GM23338 (cell line): Measurements from ENCODE around the gene MAPK14. TPM values are rescaled to one million over a fixed set of nuclear protein-coding genes. Genes with fewer than 3 reads are reported as not detected.

Experiments
- ATAC-seq: fragments of 200-7000 bp; cut with Tn5 transposase; 3 replicates; pipeline ENCODE4 v1.9.1; 2020
- DNase-seq: peaks from one replicate; pipeline ENCODE4 v3.0.0-alpha.2; 2015; ENCODE audit warnings: low spot score
- H2AFZ ChIP-seq: fragments of 200-600 bp; sonication (generic); 2 replicates; pipeline ENCODE4 v1.8.0; 2016; ENCODE audit warnings: antibody characterized with exemption, mild to moderate bottlenecking, moderate library complexity
- H3F3A ChIP-seq: fragments of 200-600 bp; sonication (generic); replicated peaks from 2 replicates; pipeline ENCODE4 v1.8.0; 2017; ENCODE audit warnings: antibody characterized with exemption, mixed run types, low read depth
- H3K27ac ChIP-seq: fragments of 200-600 bp; sonication (generic); 2 replicates; pipeline ENCODE4 v1.6.1; 2016; ENCODE audit warnings: low read depth
- H3K27me3 ChIP-seq: fragments of 200-600 bp; sonication (generic); 2 replicates; pipeline ENCODE4 v1.8.0; 2016; ENCODE audit warnings: mild to moderate bottlenecking, mixed run types, moderate library complexity; ENCODE audit not compliant: insufficient read depth
- H3K36me3 ChIP-seq: fragments of 200-600 bp; sonication (generic); 2 replicates; pipeline ENCODE4 v1.8.0; 2016; ENCODE audit warnings: mild to moderate bottlenecking; ENCODE audit not compliant: insufficient read depth
- H3K4me1 ChIP-seq: fragments of 200-600 bp; sonication (generic); 2 replicates; pipeline ENCODE4 v1.8.0; 2016; ENCODE audit warnings: mild to moderate bottlenecking, moderate library complexity; ENCODE audit not compliant: insufficient read depth
- H3K4me2 ChIP-seq: fragments of 200-600 bp; sonication (generic); 2 replicates; pipeline ENCODE4 v1.7.1; 2017; ENCODE audit warnings: mixed run types
- H3K4me3 ChIP-seq: fragments of 200-600 bp; sonication (generic); 2 replicates; pipeline ENCODE4 v1.6.1; 2016; ENCODE audit warnings: mixed run types
- H3K79me2 ChIP-seq: fragments of 200-600 bp; sonication (generic); replicated peaks from 2 replicates; pipeline ENCODE4 v1.8.0; 2017; ENCODE audit warnings: mild to moderate bottlenecking; ENCODE audit not compliant: insufficient read depth
- H3K9me2 ChIP-seq: fragments of 200-600 bp; sonication (generic); 2 replicates; pipeline ENCODE4 v1.8.0; 2017; ENCODE audit not compliant: insufficient read depth
- H4K20me1 ChIP-seq: fragments of 200-600 bp; sonication (generic); replicated peaks from 2 replicates; pipeline ENCODE4 v1.8.0; 2017; ENCODE audit warnings: mild to moderate bottlenecking; ENCODE audit not compliant: insufficient read depth
- H3K27ac Mint-ChIP-seq: 2 replicates; pipeline ENCODE4 v1.8.0; 2020; ENCODE audit warnings: inconsistent platforms, mild to moderate bottlenecking, moderate library complexity, mixed read lengths
- H3K27me3 Mint-ChIP-seq: 3 replicates; pipeline ENCODE4 v1.8.0; 2022; ENCODE audit warnings: low read depth, mild to moderate bottlenecking, moderate library complexity, mixed read lengths, inconsistent platforms; ENCODE audit not compliant: insufficient read depth, poor library complexity
- H3K36me3 Mint-ChIP-seq: 3 replicates; pipeline ENCODE4 v1.8.0; 2021; ENCODE audit warnings: low read depth, mild to moderate bottlenecking, inconsistent platforms, moderate library complexity, mixed read lengths
- H3K4me1 Mint-ChIP-seq: 3 replicates; pipeline ENCODE4 v1.8.0; 2020; ENCODE audit warnings: mild to moderate bottlenecking, inconsistent platforms, mixed read lengths
- H3K4me3 Mint-ChIP-seq: 3 replicates; pipeline ENCODE4 v1.8.0; 2021; ENCODE audit warnings: moderate library complexity, mild to moderate bottlenecking, inconsistent platforms, mixed read lengths
- H3K9me3 Mint-ChIP-seq: 3 replicates; pipeline ENCODE4 v1.8.0; 2020; ENCODE audit warnings: moderate library complexity, mild to moderate bottlenecking, inconsistent platforms, mixed read lengths
- CREB1 ChIP-seq: fragments of 250-450 bp; sonication (Bioruptor Pico); IDR thresholded peaks from 2 replicates; pipeline ENCODE4 v1.5.0; 2020; ENCODE audit warnings: low read depth, mild to moderate bottlenecking, moderate library complexity
- EZH2 ChIP-seq: fragments of 200-600 bp; sonication (generic); IDR thresholded peaks from one replicate; pipeline ENCODE4 v1.8.0; 2017; ENCODE audit warnings: antibody characterized with exemption, mild to moderate bottlenecking, low read depth; ENCODE audit not compliant: unreplicated experiment
- EZH2phosphoT487 ChIP-seq: fragments of 200-600 bp; sonication (generic); IDR thresholded peaks from one replicate; pipeline ENCODE4 v1.8.1; 2018; ENCODE audit warnings: antibody characterized with exemption; ENCODE audit not compliant: unreplicated experiment
- JUNB ChIP-seq: IDR thresholded peaks from one replicate; pipeline ENCODE4 v1.6.1; 2016; ENCODE audit warnings: antibody characterized with exemption; ENCODE audit not compliant: unreplicated experiment
- NANOG ChIP-seq: IDR thresholded peaks from 2 replicates; pipeline ENCODE4 v1.6.1; 2016; ENCODE audit warnings: antibody characterized with exemption, borderline replicate concordance
- POLR2AphosphoS5 ChIP-seq: IDR thresholded peaks from 2 replicates; pipeline ENCODE4 v1.6.1; 2016; ENCODE audit warnings: antibody characterized with exemption, low read depth
- STAT1 ChIP-seq: IDR thresholded peaks from one replicate; pipeline ENCODE4 v1.6.1; 2016; ENCODE audit warnings: antibody characterized with exemption; ENCODE audit not compliant: unreplicated experiment
- ZNF114 ChIP-seq: fragments of 250-450 bp; sonication (Bioruptor Pico); IDR thresholded peaks from 2 replicates; pipeline ENCODE4 v1.5.0; 2020; ENCODE audit warnings: mild to moderate bottlenecking, moderate library complexity
- ZNF331 ChIP-seq: fragments of 250-450 bp; sonication (Bioruptor Pico); IDR thresholded peaks from 2 replicates; pipeline ENCODE4 v1.5.0; 2020; ENCODE audit warnings: low read depth, mild to moderate bottlenecking, moderate library complexity
- polyA plus RNA-seq: library from polyadenylated mRNA; unstranded; fragments of >200 nt; fragmentation: Nextera tagmentation; extraction: Ambion mirVana; gene quantifications from 2 replicates; pipeline ENCODE4 v1.2.1, GENCODE V29; 2016
- total RNA-seq: library from RNA; depleted of rRNA; stranded (reverse); fragments of >200 nt; shearing (Covaris generic); gene quantifications from 2 replicates; pipeline ENCODE4 v1.2.3, GENCODE V29; 2014
- TF ChIP-seq, protein P1 (sequence below): fragments of 250-450 bp; sonication (Bioruptor Pico); IDR thresholded peaks from 2 replicates; pipeline ENCODE4 v1.5.0; 2020; ENCODE audit warnings: mild to moderate bottlenecking, moderate library complexity
- TF ChIP-seq, protein P2 (sequence below), 2 experiments: fragments of 200-600 bp in 1 of 2; sonication (generic) in 1 of 2; conservative IDR thresholded peaks; 2 replicates each; pipeline versions ENCODE4 v1.5.1 to v1.6.1; 2016 to 2017; ENCODE audit warnings: antibody characterized with exemption in 2 of 2, low read depth in 2 of 2, mild to moderate bottlenecking in 2 of 2, moderate library complexity in 1 of 2
- TF ChIP-seq, protein P3 (sequence below): IDR thresholded peaks from 2 replicates; pipeline ENCODE4 v1.6.1; 2016; ENCODE audit warnings: antibody characterized with exemption
- TF ChIP-seq, protein P4 (sequence below): IDR thresholded peaks from one replicate; pipeline ENCODE4 v1.6.1; 2018; ENCODE audit warnings: antibody characterized with exemption; ENCODE audit not compliant: unreplicated experiment

MAPK14 gene
- total and polyA plus RNA-seq, 2 experiments from 2014 or later, result 8.8 to 44.5 TPM

DNA sequence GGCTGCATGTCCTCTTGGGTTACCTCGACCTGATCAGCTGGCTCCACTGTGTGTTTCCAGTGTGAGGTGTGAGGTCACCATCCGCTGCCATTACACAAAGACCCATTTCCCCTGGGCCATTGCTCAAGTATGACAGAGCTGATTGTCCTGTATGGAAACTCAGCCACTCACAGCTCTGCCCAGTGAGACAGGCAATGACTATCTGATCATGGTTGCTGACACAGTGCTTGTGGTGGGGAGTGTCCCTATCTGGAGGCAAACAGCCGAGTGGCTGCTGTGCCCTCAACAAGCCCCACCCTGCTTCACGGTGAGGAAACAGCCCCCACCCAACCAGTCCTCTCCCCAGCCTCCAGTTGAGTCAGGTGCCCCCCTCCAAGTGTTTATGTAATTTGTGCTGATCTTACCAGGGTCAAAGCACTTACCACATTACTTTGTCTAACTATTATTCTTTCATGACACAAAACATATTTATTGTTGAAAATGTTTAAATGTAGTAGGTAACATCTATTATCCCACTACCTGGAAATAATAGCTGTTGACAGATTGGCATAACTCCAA lies 91.0 kb downstream of the MAPK14 start:
- H3K4me1 ChIP-seq, result peaks cover 12% of the 10 kb centered on the region
- peaks cover 4% of the 10 kb centered on the region for H3K27me3 Mint-ChIP-seq
- H3K36me3 ChIP-seq, result no peaks in the 10 kb centered on the region
- H3K9me2 ChIP-seq, result no peaks in the 10 kb centered on the region
- ATAC-seq (no peak), DNase-seq (no peak)
- no peaks in the 10 kb centered on the region for H3K9me3 Mint-ChIP-seq
- peaks cover 38% of the 10 kb centered on the region for H3K4me1 Mint-ChIP-seq
- no peaks in the 10 kb centered on the region for H3K79me2 ChIP-seq
- H4K20me1 ChIP-seq, result no peaks in the 10 kb centered on the region; the same call in 1 of the 2 replicates
- no peak overlapping the region for H3K4me3 Mint-ChIP-seq
- TF ChIP-seq CREB1 (CRISPR knock-in tag) (no peak), POLR2AphosphoS5 (no peak), EZH2phosphoT487 (no peak), STAT1 (no peak), JUNB (no peak), ZNF331 (CRISPR knock-in tag) (no peak), ZNF114 (no peak), EZH2 (no peak), NANOG (no peak)
- TF ChIP-seq, protein P1, sequence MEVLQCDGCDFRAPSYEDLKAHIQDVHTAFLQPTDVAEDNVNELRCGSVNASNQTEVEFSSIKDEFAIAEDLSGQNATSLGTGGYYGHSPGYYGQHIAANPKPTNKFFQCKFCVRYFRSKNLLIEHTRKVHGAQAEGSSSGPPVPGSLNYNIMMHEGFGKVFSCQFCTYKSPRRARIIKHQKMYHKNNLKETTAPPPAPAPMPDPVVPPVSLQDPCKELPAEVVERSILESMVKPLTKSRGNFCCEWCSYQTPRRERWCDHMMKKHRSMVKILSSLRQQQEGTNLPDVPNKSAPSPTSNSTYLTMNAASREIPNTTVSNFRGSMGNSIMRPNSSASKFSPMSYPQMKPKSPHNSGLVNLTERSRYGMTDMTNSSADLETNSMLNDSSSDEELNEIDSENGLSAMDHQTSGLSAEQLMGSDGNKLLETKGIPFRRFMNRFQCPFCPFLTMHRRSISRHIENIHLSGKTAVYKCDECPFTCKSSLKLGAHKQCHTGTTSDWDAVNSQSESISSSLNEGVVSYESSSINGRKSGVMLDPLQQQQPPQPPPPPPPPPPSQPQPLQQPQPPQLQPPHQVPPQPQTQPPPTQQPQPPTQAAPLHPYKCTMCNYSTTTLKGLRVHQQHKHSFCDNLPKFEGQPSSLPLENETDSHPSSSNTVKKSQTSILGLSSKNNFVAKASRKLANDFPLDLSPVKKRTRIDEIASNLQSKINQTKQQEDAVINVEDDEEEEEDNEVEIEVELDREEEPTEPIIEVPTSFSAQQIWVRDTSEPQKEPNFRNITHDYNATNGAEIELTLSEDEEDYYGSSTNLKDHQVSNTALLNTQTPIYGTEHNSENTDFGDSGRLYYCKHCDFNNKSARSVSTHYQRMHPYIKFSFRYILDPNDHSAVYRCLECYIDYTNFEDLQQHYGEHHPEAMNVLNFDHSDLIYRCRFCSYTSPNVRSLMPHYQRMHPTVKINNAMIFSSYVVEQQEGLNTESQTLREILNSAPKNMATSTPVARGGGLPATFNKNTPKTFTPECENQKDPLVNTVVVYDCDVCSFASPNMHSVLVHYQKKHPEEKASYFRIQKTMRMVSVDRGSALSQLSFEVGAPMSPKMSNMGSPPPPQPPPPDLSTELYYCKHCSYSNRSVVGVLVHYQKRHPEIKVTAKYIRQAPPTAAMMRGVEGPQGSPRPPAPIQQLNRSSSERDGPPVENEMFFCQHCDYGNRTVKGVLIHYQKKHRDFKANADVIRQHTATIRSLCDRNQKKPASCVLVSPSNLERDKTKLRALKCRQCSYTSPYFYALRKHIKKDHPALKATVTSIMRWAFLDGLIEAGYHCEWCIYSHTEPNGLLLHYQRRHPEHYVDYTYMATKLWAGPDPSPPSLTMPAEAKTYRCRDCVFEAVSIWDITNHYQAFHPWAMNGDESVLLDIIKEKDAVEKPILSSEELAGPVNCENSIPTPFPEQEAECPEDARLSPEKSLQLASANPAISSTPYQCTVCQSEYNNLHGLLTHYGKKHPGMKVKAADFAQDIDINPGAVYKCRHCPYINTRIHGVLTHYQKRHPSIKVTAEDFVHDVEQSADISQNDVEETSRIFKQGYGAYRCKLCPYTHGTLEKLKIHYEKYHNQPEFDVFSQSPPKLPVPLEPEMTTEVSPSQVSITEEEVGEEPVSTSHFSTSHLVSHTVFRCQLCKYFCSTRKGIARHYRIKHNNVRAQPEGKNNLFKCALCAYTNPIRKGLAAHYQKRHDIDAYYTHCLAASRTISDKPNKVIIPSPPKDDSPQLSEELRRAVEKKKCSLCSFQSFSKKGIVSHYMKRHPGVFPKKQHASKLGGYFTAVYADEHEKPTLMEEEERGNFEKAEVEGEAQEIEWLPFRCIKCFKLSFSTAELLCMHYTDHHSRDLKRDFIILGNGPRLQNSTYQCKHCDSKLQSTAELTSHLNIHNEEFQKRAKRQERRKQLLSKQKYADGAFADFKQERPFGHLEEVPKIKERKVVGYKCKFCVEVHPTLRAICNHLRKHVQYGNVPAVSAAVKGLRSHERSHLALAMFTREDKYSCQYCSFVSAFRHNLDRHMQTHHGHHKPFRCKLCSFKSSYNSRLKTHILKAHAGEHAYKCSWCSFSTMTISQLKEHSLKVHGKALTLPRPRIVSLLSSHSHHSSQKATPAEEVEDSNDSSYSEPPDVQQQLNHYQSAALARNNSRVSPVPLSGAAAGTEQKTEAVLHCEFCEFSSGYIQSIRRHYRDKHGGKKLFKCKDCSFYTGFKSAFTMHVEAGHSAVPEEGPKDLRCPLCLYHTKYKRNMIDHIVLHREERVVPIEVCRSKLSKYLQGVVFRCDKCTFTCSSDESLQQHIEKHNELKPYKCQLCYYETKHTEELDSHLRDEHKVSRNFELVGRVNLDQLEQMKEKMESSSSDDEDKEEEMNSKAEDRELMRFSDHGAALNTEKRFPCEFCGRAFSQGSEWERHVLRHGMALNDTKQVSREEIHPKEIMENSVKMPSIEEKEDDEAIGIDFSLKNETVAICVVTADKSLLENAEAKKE (CRISPR knock-in tag), result no peak
- TF ChIP-seq, protein P2, sequence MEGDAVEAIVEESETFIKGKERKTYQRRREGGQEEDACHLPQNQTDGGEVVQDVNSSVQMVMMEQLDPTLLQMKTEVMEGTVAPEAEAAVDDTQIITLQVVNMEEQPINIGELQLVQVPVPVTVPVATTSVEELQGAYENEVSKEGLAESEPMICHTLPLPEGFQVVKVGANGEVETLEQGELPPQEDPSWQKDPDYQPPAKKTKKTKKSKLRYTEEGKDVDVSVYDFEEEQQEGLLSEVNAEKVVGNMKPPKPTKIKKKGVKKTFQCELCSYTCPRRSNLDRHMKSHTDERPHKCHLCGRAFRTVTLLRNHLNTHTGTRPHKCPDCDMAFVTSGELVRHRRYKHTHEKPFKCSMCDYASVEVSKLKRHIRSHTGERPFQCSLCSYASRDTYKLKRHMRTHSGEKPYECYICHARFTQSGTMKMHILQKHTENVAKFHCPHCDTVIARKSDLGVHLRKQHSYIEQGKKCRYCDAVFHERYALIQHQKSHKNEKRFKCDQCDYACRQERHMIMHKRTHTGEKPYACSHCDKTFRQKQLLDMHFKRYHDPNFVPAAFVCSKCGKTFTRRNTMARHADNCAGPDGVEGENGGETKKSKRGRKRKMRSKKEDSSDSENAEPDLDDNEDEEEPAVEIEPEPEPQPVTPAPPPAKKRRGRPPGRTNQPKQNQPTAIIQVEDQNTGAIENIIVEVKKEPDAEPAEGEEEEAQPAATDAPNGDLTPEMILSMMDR (conservative IDR thresholded peaks at IDR 0.05; ENCODE audit: low read depth in 2 of 2), result no peak
- TF ChIP-seq, protein P3, sequence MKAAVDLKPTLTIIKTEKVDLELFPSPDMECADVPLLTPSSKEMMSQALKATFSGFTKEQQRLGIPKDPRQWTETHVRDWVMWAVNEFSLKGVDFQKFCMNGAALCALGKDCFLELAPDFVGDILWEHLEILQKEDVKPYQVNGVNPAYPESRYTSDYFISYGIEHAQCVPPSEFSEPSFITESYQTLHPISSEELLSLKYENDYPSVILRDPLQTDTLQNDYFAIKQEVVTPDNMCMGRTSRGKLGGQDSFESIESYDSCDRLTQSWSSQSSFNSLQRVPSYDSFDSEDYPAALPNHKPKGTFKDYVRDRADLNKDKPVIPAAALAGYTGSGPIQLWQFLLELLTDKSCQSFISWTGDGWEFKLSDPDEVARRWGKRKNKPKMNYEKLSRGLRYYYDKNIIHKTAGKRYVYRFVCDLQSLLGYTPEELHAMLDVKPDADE, result no peak
- TF ChIP-seq, protein P4, sequence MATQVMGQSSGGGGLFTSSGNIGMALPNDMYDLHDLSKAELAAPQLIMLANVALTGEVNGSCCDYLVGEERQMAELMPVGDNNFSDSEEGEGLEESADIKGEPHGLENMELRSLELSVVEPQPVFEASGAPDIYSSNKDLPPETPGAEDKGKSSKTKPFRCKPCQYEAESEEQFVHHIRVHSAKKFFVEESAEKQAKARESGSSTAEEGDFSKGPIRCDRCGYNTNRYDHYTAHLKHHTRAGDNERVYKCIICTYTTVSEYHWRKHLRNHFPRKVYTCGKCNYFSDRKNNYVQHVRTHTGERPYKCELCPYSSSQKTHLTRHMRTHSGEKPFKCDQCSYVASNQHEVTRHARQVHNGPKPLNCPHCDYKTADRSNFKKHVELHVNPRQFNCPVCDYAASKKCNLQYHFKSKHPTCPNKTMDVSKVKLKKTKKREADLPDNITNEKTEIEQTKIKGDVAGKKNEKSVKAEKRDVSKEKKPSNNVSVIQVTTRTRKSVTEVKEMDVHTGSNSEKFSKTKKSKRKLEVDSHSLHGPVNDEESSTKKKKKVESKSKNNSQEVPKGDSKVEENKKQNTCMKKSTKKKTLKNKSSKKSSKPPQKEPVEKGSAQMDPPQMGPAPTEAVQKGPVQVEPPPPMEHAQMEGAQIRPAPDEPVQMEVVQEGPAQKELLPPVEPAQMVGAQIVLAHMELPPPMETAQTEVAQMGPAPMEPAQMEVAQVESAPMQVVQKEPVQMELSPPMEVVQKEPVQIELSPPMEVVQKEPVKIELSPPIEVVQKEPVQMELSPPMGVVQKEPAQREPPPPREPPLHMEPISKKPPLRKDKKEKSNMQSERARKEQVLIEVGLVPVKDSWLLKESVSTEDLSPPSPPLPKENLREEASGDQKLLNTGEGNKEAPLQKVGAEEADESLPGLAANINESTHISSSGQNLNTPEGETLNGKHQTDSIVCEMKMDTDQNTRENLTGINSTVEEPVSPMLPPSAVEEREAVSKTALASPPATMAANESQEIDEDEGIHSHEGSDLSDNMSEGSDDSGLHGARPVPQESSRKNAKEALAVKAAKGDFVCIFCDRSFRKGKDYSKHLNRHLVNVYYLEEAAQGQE, result no peak
- H3K4me3 ChIP-seq, result no peak overlapping the region
- no peak overlapping the region for H3K27ac Mint-ChIP-seq
- no peak overlapping the region for H2AFZ ChIP-seq
- no peaks in the 10 kb centered on the region for H3F3A ChIP-seq
- H3K4me2 ChIP-seq, result no peak overlapping the region
- no peaks in the 10 kb centered on the region for H3K36me3 Mint-ChIP-seq
- H3K27me3 ChIP-seq, result no peaks in the 10 kb centered on the region
- no peak overlapping the region for H3K27ac ChIP-seq
